Posterior cingulate gyrus (tissue), 11 donors: ENCODE measurements around the gene NUFIP1.
A peak's percentile ranks its signal among the peaks of the same experiment; 100 is the strongest.
"Not testable (repeated sequence)": the region's sequence is repeated elsewhere in the genome, so short reads cannot be mapped to it uniquely, and the experiment has no call there.

Experiments
- DNase-seq, 10 donors: peaks; one replicate each; pipeline versions ENCODE4 v3.0.0 to v3.0.0-alpha.2; 2020 to 2021; ENCODE audit warnings: mixed read lengths in 3 of 10
- intact Hi-C: fragments of 100-400 bp; cut with DNase I; formaldehyde crosslinking; loops from one replicate; pipeline ENCODE4 v1.15.1; 2023

The NUFIP1 gene

DNA sequence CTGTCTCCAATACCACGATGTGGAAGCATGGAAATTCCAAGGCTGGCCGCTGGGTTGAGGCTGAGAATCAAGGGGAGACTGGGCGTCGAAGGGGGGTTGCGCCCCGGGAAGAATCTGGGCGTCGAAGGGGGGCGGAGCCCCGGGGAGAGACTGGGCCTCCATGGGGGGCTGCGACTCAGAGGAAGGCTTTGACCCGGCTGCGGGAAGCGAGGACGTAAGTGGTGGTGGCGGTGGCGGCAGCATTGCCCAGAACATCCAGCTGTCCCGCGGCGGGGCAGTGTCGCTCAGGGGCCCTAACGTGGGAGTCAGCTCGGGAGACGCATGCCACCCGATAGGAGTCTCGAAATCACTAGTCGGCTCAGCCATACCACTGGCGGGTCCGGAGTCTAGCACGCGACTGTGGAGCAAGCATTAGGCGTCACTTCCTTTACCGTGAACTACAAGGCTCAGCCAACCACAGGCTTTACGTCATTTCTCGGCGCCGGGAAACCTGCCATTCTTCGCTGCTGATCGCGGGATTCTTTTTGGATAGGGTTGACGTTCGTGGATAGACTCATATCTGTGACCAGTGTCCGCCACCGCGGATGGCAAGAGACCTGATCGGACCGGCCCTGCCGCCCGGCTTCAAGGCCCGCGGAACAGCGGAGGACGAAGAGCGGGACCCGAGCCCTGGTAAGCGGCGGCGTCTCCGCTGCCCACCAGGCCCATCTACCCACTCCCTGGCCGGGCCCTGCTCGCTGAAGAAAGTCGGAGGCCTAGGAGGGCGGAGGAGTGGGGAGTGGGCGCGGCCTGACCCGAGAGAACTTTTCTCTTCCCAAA is at the start of gene NUFIP1, which contains the start of gene GPALPP1:
Gene NUFIP1 (minus strand): TSS at position 401 of the 819 bp plus-strand sequence. CDS start 35 bp downstream, at position 366.
Gene GPALPP1 (plus strand): TSS at position 468 of the 819 bp plus-strand sequence. CDS start 117 bp downstream, at position 585.
- DNase-seq = peak; percentile 90 to 99 (median 96)
- intact Hi-C loops = no loop called here

DNA sequence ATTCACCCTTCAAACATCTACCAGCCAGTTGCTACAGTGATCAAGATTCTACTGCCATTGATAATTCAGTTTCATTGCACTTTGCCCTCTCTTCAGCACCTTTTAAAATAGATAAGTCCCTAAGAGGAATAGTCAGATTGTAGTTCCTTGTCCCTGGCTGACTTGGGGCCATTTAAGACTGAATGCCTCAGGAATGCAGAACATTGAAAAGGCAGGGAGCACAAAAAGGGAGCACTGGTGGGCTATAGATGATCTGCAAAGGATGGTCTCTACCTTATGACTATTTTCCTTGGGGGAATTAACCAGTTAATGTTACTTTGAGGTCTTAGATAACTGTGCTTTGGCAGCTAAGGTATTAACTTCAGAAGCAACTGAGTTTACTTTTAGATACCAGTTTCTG is 46.9 kb upstream of the NUFIP1 start:
- DNase-seq = no peak
- intact Hi-C loops = no loop called here

DNA sequence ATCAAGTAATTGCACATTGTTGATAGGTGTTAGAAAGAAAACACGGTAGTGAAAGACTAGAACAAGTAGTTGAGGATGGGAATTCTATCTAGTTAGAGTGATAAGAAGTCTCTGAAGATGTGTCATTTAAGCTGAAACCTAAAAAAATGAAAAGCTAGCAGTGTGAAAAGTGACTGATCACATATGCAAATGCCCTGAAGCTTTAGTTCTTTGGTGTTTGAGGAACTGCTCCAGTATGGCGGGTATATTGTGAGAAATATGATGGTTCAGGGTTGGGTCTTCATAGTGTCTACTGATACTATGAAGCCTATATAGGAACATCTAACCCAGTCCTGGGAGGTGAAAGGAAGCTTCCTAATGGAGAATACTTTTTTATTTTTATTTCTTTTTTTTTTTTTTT is 45.1 kb upstream of the NUFIP1 start:
- DNase-seq = no peak
- intact Hi-C loops = no loop called here

DNA sequence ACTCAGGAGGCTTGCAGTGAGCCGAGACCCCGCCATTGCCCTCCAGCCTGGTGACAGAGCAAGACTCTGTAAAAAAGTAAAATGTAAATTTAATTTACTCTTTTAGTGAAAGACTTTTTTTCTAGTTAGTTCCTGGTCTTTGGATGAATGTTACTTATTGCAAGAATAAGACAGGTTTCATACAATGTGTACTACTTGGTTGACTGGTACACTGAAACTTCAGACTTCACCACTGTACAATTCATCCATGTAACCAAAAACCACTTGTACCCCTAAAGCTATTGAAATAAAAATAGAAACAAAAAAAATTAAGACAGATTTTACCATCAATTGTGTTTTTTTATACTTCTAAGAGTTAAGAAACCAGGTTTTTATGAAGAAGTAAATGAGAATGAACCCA is 35.6 kb upstream of the NUFIP1 start:
- intact Hi-C loops = no loop called here
- no peak for DNase-seq

DNA sequence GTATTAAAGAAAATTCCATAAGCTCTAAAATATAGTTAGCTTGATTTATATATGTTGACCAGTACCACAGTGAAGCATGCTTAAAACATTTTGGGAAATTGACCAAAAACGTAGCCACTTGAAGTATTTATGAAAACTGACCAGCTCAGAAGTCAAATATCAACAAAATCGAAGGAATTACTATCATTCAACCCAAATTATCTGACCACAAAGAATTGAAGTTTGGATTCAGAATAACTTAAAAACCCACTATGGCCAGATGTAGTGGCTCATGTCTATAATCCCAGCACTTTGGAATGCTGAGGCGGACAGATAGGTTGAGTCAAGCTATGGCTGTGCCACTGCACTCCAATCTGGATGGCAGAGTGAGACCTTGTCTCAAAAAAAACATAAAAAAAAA is 32.0 kb upstream of the NUFIP1 start:
- intact Hi-C loops = no loop called here
- DNase-seq = no peak

DNA sequence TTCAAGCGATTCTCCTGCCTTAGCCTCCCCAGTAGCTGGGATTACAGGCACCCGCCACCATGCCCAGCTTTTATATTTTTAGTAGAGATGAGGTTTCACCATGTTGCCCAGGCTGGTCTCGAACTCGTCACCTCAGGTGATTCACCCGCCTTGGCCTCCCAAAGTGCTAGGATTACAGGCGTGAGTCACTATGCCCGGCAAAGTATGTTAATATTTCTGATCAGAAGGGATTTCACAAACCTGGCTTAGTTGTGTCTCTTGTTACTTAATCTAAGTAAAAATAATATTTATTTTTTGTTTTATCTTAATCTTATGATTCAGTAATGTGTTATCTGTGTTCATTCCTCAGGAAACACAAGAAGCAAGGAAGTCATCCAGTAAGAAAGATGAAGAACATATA is 30.7 kb upstream of the NUFIP1 start:
- DNase-seq, intact Hi-C loops: not testable (repeated sequence)

DNA sequence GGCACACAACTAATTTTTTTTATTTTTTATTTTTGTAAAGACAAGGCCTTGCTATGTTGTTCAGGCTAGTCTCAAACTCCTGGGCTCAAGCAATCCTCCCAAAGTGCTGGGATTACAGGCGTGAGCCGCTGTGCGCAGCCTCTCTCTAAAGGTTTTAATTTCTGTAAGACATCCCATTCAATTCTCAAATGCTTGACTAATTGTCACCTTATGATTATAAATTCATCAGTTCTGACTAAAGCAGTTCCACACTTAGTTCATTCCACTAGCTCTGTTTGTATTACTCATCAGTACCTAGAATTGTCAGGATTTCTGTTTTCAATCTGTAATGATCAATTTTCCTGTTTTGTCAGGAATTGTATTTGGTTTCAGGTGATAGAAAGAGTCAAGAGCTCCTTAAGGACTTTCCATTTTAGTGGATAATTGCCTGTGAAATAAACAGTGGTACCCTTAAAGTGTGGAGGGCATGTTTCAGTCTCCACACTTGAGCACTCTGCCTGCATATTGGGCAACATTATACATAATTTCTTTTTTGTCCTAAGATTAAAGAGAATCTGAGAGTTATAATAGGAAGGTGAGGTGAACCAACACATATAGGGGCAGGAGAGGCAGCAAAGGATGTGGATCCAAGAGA is 27.6 kb upstream of the NUFIP1 start:
- intact Hi-C loops = no loop called here

DNA sequence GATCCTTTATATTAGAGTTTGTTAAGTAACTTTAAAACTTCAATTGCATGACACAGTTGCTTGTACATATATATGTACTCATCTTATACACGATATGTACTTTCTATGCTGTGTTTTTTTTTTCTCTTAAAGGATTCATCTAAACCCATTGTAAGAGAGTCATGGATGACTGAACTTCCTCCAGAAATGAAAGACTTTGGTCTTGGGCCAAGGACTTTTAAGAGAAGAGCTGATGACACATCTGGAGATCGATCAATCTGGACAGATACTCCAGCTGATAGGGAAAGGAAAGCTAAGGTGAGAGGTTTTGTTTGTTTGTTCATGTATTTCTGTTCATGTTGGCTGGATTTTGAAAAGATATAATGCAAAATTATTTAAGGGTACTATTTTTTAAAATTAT is 26.0 kb upstream of the NUFIP1 start:
- intact Hi-C loops = no loop called here

More for the DNA sequence above, 27.6 kb upstream of the NUFIP1 start:
- DNase-seq = no peak

DNA sequence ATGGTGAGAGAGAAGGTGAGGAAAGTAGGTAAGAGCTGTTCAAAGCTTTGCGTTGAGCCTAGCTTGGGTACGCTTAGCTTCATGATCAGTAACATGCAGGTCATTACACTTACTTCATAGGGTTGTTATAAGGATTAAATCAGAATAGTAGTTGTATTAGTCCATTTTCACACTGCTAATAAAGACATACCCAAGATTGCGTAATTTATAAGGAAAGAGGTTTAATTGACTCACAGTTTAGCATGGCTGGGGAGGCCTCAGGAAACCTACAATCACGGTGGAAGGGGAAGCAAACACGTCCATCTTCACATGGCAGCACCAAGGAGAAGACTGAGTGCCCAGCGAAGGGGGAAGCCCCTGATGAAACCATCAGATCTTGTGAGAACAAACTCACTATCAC is 21.9 kb upstream of the NUFIP1 start:
- intact Hi-C loops = no loop called here
- no peak for DNase-seq

More for the DNA sequence above, 26.0 kb upstream of the NUFIP1 start:
- no peak for DNase-seq

DNA sequence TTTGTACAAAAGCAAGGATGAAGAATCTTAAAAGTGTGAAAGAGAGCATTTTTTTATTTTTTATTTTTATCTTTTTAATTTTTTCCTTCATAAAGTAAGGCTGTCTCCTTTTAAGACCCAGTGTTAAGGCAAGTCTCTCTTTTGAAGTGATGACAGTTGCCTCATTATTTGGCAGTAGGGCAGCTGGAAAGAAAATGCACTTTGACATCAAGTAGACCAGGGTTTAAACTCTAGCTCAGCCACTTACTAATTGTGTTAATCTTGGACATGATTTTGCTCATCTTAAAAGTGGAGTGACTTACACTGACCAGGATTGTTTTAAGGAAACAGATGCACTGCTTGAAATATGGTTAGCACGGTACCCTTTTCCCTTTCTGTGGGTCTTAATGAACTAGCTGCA is 18.6 kb upstream of the NUFIP1 start:
- DNase-seq = no peak
- intact Hi-C loops = no loop called here

DNA sequence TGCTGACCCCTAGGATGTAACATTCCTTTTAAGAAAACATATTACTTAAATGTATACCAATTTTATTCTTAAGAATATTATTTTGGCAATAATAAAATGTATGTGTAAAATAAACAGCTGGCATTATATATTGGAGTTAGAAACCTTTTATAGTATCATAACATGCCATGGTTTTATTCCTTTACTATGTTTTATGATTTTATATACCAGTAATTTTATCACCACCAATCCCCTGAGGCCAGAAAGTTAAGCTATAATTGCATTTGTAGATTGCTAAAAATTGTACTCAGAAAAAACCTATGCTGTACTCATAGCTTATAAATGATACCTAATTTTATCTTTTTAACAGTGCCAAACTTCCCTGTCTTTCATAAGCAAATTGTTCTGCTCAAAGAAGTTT is 18.0 kb upstream of the NUFIP1 start:
- DNase-seq = no peak
- intact Hi-C loops = no loop called here

DNA sequence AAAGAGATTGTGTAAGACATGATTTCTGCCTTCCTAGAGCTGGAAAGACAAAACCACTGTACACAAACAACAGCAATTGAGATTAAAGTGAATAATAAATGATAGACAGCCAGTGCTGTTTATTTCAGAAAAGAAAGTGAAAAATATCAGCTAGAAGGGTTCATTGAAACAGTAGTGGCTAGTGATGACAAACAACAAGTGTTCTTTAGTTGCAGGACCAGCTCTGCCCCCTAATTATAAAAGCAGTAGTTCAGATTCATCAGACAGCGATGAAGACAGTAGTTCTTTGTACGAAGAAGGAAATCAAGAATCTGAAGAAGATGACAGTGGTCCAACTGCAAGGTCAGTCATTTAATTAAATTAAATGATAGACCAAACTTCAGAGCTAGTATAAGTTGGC is 14.8 kb upstream of the NUFIP1 start:
- intact Hi-C loops = no loop called here
- DNase-seq = no peak

DNA sequence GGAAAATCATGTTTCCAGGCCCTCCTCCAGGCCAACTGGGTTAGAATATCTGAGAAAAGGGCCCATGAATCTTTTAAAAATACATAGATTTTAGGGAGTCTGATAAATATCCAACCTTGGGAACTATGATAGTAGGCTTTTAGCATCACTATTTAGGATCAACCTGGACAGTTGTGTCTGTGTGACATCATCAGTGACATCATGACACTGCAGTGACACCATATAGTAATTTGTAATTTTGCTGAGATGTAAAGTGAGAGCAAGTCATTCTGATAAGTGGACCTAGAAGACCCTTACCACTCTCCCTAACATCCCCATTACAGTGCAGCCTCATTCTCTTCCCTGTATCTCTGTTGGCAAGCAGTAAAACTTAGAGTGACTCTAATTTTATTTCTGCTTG is 14.1 kb upstream of the NUFIP1 start:
- intact Hi-C loops = no loop called here
- no peak for DNase-seq

DNA sequence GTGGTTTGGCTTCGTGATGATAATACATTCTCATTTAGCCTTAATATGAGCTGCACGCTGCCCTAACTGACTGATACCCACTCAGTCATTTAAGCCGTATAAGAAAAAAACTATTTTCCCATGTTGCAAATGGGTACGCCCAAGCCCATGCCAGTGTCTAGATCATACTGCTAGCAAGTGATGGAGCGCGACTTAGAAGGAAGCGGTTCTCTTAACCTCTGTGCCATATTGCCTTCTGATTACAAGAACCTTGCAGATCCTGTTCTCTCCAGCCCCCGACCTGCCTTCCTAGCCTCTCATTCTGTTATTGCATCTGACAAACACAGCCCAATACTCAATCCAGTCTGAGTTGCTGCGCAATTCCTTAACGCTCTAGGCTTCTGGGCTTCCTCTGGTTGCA is 670 bp upstream of the NUFIP1 start:
- no peak for DNase-seq
- intact Hi-C loops = no loop called here

DNA sequence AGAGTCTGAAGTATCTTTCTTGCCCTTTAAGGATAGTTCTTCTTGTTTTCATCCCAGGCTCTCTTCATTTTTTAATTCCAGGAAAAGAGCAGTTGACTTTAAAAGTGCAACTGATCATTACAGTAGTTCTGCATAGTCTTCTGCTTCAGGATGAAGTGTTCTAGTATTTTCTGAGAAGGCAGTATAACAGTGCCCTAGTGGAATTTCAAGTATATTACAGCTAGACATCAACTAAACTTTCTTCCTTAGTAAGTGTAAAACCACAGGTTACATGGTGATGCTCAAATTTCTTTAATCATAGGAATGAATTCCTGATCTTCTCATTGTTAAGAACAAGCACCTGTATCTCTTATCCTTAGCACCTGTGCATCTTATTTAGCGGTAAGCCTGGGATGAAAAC is 10.9 kb downstream of the NUFIP1 start:
- intact Hi-C loops = no loop called here
- DNase-seq = no peak

DNA sequence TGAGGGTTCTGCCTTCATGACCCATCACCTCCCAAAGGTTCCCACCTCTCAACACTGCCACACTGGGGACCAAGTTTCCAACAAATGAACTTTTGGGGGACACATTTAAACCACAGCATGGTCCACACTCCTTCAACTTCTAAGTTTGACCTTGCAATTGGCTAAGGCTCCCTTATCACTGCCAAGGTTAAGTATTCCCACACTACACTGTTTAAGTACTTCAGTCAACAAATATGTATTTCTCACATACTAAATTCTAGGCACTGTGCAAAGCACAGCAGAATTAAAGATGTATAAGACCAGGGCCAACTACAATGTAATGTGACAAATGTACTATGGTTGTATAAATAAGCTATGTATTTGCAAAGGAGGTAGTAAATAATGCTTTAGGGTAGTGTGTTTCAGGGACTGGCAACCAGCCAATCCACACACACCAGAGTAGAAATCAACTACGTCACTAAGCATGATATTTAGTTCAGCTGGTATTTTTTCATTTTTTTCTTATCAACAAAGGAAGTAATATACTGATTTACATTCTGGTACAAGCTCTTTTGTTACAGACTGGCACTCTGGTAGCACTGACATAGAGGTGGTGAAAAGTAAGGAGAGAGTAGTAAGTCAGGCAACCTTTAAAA is 12.2 kb downstream of the NUFIP1 start:
- intact Hi-C loops = no loop called here
- DNase-seq = no peak

DNA sequence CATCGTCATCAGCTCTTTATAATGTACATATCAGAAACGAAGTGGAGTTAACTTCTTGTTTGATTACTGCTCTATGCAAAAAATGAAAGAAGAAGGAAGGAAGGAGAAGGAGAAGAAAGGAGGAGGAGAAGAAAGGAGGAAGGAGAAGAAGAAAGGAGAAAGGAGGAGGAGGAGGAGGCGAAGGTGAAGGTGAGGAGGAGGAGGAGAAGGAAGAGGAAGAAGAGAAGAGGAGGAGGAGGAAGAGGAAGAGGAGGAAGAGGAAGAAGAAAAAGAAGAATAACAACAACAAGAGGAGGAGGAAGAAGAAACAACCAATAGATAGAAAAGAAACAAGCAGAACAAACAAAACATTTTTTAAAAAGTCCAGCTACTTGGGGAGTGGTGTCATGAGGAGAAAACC is 13.1 kb downstream of the NUFIP1 start:
- intact Hi-C loops = no loop called here
- DNase-seq = no peak

DNA sequence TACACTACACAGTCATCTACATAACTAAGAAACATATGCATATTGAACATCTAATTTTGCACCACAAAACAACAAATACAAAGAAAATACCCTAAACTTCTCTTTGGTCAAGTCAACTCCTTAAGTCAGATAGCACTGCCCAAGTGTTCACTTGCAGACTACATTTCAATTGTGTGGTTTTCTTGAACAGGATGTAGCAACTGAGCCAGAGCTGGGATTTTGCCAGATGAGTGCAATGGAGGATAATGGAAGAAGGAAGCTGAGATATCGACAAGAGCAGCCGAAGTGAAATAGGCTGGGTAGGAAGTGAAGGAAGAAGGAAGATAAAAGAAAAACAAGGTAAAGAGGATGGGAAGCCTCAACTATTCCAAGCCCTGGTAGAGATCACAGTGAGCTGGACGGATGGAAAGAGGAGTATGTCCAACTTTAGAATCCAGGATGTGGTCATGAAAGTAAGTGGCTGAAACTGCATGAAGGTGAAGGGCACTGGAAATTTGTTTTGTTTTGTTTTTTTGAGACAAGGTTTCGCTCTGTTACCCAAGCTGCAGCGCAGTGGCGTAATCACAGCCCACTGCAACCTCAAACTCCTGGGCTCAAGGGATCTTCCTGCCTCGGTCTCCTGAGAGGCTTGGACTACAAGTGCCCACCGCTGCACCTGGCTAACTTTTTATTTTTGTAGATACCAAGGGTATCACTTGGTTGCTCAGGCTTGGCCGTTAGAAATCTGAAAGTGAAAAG is 15.0 kb downstream of the NUFIP1 start:
- intact Hi-C loops = loop anchor here (5.0 kb wide), 2 partner anchors 338 to 1067 kb away; no protein-coding TSS in a partner anchor
- no peak for DNase-seq

DNA sequence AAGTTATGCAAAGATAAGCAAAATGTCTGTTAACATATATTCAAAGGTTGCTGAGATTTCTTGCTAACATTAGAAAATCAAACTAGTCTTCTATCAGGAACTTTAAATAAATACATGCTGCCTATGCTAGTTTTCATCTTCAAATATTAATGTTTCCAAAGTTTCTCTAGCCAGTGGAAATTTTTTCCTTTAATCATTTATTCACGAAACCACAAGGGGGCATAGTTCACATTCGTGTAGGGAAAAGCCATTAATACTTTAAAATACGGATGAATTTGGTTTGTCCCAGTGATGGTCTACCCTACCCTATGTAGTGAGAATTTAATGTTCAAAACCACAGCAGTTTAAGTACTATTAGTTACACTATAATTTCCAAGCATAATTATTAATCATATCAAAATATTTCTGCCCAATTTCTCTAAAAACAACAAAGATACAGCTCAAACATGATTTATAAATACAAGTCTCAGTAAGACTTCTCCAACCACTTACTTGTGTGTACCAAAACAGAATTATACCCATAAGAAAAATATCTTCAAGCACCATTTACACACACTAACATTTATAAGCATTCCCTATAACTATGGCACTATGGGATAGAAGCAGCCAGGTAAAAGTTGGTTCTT is 16.2 kb downstream of the NUFIP1 start:
- intact Hi-C loops = loop anchor here (2.0 to 5.0 kb wide), 3 partner anchors 72 to 1066 kb away; no protein-coding TSS in a partner anchor
- DNase-seq = no peak
